Measurements from ENCODE around the gene SLC30A10.
"Not testable (repeated sequence)": the region's sequence is repeated elsewhere in the genome, so short reads cannot be mapped to it uniquely, and the experiment has no call there.

Gene SLC30A10

DNA sequence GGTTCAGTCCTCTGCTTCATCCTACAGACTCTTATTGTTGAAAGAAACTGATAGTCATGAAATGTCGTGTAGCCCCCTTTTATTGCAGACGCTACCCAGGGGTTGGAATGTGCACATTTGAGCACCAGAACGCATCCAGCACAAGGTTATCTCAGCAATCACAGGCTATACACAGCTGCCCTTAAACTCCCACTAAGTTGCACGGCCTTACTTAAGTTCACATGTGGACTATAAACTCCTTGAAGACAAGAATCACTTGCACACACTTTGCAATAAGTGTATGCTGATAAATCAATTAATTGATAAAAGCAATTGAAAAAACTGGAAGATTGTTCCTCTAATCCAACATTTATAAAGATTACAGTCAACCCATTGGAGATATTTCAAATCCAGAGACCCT, 18.9 kb downstream of the SLC30A10 start:
- TF ChIP-seq, protein P1, sequence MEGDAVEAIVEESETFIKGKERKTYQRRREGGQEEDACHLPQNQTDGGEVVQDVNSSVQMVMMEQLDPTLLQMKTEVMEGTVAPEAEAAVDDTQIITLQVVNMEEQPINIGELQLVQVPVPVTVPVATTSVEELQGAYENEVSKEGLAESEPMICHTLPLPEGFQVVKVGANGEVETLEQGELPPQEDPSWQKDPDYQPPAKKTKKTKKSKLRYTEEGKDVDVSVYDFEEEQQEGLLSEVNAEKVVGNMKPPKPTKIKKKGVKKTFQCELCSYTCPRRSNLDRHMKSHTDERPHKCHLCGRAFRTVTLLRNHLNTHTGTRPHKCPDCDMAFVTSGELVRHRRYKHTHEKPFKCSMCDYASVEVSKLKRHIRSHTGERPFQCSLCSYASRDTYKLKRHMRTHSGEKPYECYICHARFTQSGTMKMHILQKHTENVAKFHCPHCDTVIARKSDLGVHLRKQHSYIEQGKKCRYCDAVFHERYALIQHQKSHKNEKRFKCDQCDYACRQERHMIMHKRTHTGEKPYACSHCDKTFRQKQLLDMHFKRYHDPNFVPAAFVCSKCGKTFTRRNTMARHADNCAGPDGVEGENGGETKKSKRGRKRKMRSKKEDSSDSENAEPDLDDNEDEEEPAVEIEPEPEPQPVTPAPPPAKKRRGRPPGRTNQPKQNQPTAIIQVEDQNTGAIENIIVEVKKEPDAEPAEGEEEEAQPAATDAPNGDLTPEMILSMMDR (conservative IDR thresholded peaks at IDR 0.05), result no peak
- H3K27ac ChIP-seq, result no peak overlapping the region

DNA sequence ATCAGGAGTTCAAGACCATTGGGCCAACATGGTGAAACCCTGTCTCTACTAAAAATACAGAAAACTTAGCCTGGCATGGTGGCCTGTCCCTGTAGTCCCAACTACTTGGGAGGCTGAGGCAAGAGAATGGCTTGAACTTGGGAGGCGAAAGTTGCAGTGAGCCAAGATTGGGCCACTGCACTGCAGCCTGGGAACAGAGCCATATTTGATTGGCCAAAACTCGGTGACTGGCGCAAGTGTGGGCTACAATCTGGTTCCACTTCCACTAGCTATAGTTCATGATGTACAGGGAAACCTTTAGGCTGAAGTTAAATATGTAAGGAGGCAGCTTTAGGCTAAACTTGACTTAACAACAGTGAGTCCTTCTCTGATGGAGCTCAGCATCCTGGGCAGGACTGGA, 20.2 kb downstream of the SLC30A10 start:
- TF ChIP-seq, protein P1 (conservative IDR thresholded peaks at IDR 0.05), result no peak
- no peak overlapping the region for H3K27ac ChIP-seq

DNA sequence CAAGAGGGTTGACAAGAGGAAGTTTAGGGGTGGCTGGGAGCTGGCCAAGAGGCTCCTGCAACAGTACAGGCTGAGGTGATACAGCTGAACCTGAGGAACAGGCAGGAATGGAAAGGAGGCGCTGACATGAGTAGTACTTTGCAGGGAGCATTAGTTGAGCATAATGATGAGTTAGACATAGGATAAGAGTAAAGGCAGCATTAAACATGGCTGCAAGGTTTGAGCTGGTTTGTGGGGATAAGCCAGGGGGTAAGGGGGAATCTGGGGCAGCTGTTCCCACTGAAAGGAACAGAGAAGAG, 20.6 kb downstream of the SLC30A10 start:
- TF ChIP-seq, protein P1 (conservative IDR thresholded peaks at IDR 0.05), result no peak
- no peak overlapping the region for H3K27ac ChIP-seq

DNA sequence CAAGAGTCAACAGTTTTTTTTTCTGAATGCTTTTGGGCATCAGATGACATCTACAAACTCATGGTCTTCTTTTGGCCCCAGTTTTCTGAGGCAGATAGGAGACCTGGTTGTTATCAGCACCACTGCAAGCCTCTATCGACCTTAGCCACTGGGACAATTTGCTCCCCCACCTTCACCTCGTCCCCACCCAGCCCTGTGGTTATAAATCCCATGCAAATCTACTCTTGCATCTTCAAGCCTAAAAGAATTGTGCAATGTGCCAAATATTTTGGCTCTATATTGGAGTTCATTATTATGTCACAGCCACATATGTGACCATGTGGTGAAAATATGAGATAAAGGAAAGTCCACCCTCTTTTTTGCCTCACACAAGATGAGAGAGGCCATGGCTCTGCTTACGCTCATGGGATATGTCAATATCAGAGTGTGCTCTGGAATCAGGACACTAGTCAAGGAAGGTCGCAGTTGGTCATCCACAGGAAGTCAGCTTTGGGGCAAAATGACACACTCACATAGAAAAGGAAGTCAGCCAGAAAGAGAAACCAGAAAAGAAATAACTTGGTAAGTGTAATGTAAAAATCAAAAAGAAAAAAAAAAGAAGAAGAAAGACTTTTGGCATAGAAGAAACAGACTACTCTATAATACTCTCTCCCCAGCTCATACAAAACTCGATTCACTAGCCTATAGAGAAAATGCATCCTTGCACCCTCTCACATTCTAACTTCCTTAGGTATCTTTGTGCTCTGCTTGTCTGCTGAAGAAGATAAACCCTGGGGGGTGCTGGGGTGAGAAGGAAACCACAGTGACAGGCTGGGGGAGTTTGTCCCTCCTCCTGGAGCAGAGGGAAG, 21.2 kb downstream of the SLC30A10 start:
- no peak overlapping the region for H3K27ac ChIP-seq
- TF ChIP-seq, protein P1 (conservative IDR thresholded peaks at IDR 0.05), result no peak

DNA sequence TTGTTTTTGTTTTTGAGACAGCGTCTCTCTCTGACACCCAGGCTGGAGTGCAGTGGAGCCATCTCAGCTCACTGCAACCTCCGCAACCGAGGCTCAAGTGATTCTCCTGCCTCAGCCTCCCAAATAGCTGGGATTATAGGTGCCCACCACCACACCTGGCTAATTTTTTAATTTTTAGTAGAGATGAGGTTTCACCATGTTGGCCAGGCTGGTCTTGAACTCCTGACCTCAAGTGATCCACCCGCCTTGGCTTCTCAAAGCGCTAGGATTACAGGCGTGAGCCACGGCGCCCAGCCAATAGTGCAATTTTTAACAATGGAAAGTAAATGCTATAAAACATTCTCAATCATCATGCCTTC, 21.8 kb downstream of the SLC30A10 start:
- H3K27ac ChIP-seq, result not testable (repeated sequence)

DNA sequence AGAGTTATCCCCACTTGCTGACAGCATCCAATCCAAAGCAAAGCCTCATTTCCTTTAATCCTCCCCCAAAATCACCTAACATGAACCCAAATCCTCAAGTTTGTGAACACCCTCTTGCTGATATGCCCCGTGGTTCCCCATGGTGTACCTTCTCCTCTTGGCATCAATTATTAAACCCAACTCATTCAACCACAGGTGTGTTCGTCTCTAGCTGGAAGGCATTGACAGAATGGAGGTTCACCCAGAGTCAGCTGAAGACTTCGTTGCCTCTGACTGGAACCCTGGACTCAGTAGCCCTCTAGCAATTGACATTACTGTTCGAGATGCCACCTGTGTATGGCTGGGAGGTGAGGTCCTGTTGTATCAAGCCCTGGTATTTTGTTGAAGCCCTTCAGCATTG, 22.8 kb downstream of the SLC30A10 start:
- TF ChIP-seq, protein P1 (conservative IDR thresholded peaks at IDR 0.05), result no peak
- no peak overlapping the region for H3K27ac ChIP-seq

DNA sequence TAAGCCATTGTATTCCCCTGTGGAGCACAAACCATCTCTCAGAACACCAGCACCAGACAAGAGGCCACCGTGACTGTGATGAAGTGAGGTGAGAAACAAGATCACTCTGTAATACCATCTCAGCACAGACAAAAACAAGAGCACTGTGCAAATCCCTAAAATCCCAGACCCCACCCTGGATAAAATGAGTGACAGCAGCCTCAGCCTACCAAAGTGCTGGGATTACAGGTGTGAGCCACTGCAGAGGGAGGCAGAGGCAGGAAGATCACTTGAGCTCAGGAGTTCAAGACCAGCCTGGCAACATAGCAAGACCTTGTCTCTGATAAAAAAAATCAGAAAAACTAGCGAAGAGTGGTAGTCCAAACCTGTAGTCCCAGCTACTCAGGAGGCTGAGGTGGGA, 23.4 kb downstream of the SLC30A10 start:
- H3K27ac ChIP-seq, result no peak overlapping the region
- TF ChIP-seq, protein P1 (conservative IDR thresholded peaks at IDR 0.05), result no peak

DNA sequence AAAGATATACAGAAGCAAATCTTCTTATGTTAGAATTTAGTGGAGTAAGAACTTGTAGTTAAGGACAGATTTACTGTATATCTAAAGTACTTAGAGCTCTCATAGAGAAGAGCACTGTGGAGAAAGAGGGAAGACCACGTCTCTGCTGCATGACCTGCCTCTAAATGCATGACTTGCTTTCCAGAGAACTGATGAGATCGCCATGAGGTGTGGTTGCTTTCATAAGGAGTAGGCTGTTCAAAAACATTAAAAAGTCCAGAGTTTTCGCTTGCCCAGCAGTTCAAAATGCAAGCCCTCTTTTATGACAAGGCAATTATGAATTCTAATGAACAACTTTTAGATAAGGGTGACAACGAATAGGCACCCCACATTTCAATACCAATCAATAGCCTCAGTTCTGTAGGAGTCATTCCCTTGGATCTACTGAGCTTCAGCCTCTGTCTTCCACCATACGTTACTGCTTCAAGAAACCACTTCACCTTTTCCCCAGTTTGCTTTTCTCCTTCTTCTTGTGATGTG, 24.9 kb downstream of the SLC30A10 start:
- no peak overlapping the region for H3K27ac ChIP-seq
- TF ChIP-seq, protein P1 (conservative IDR thresholded peaks at IDR 0.05), result no peak
